OCI-LY3 (cell line): ENCODE data around the gene PPP2R3C.

Experiments used
- EZH2phosphoT487 ChIP-seq: fragments of 200-600 bp; shearing (Covaris generic); IDR thresholded peaks from 2 replicates; pipeline ENCODE4 v1.6.1; 2018; ENCODE audit warnings: antibody characterized with exemption, mixed run types, low read depth
- TF ChIP-seq, protein P1 (sequence below): fragments of 200-600, 300-600 bp; sonication (generic); IDR thresholded peaks from 2 replicates; pipeline ENCODE4 v1.5.1; 2014; ENCODE audit warnings: antibody characterized with exemption, low read length, low read depth

DNA sequence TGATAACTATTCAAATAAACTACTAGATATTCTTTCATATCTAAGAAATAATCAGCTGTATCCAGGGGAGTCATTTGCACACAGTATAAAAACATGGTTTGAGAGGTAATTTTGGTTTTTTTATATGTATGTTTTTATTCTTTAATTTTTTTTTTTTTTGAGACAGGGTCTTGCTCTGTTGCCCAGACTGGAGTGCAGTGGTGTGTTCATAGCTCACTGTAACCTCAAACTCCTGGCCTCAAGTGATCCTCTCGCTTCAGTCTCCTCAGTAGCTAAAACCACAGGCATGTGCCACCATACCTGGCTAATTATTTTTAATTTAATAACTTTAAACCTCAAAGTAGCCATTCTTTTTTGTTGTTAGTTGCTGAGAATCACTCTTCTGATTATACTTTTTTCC is 2.3 kb upstream of the PPP2R3C start:
- TF ChIP-seq, protein P1, sequence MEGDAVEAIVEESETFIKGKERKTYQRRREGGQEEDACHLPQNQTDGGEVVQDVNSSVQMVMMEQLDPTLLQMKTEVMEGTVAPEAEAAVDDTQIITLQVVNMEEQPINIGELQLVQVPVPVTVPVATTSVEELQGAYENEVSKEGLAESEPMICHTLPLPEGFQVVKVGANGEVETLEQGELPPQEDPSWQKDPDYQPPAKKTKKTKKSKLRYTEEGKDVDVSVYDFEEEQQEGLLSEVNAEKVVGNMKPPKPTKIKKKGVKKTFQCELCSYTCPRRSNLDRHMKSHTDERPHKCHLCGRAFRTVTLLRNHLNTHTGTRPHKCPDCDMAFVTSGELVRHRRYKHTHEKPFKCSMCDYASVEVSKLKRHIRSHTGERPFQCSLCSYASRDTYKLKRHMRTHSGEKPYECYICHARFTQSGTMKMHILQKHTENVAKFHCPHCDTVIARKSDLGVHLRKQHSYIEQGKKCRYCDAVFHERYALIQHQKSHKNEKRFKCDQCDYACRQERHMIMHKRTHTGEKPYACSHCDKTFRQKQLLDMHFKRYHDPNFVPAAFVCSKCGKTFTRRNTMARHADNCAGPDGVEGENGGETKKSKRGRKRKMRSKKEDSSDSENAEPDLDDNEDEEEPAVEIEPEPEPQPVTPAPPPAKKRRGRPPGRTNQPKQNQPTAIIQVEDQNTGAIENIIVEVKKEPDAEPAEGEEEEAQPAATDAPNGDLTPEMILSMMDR: no peak
- no peak for TF ChIP-seq EZH2phosphoT487
